ENCODE data around the gene ARHGAP15.

DNA sequence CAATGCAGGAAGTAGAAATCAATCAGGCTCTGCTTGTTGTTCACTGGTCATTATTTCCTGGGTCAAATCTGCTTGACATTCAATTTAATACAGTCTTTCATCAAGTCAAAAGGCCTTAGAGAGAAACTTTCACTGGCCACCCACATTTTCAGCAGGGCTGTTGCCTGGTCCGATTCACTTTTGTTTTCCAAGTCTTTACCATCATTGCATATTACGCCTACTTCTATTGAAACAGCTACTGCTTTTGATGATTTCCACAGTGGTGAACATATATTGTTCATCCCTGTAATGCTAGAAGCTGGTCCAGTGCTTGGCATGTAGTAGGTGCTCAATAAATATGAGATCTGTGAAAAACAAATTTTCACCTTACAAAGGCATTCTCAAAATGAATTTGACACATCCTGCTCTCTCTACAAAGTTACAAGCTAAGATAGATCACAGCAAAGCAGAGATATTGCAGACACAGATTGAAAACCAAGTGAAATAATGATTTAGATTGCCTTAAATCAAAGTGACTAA is 600.1 kb downstream of the ARHGAP15 start:
- TF ChIP-seq, protein P1, sequence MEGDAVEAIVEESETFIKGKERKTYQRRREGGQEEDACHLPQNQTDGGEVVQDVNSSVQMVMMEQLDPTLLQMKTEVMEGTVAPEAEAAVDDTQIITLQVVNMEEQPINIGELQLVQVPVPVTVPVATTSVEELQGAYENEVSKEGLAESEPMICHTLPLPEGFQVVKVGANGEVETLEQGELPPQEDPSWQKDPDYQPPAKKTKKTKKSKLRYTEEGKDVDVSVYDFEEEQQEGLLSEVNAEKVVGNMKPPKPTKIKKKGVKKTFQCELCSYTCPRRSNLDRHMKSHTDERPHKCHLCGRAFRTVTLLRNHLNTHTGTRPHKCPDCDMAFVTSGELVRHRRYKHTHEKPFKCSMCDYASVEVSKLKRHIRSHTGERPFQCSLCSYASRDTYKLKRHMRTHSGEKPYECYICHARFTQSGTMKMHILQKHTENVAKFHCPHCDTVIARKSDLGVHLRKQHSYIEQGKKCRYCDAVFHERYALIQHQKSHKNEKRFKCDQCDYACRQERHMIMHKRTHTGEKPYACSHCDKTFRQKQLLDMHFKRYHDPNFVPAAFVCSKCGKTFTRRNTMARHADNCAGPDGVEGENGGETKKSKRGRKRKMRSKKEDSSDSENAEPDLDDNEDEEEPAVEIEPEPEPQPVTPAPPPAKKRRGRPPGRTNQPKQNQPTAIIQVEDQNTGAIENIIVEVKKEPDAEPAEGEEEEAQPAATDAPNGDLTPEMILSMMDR (IDR thresholded peaks at IDR 0.05): no peak
- no peak for TF ChIP-seq SREBF2 (IDR thresholded peaks at IDR 0.05)
- TF ChIP-seq RAD21 (conservative IDR thresholded peaks at IDR 0.05 in 1 of 2, IDR thresholded peaks at IDR 0.05 in 1 of 2): no peak
- no peak for TF ChIP-seq ZFP36 (IDR thresholded peaks at IDR 0.05; ENCODE audit: borderline replicate concordance, partially characterized antibody)
- TF ChIP-seq KDM5A (IDR thresholded peaks at IDR 0.05): no peak
- TF ChIP-seq NR3C1 (IDR thresholded peaks at IDR 0.05): no peak
- TF ChIP-seq FOSL2 (IDR thresholded peaks at IDR 0.05): no peak
- no peak for TF ChIP-seq FOSL2 (CRISPR knock-in tag; IDR thresholded peaks at IDR 0.05)

Measured in A549 (cell line).